HG02759 (cell line): ENCODE data around the gene STRIT1.

Experiments
- ATAC-seq: cut with Tn5 transposase; IDR thresholded peaks from one replicate; pipeline ENCODE4 v1.9.1; 2021; ENCODE audit warnings: mild to moderate bottlenecking, moderate library complexity; ENCODE audit not compliant: unreplicated experiment

Gene STRIT1

GRCh38 chr3:155293516-155293915, at the start of gene STRIT1:
TSS of gene STRIT1 (minus strand) at chr3:155293683.
- no peak for ATAC-seq

GRCh38 chr3:155342344-155342743, 48.9 kb upstream of the STRIT1 start:
- ATAC-seq: no peak

- no peak for ATAC-seq
Observed at GRCh38 chr3:155339052-155339451, 45.6 kb upstream of the STRIT1 start.

- ATAC-seq: no peak
Observed at GRCh38 chr3:155335724-155336354, 42.4 kb upstream of the STRIT1 start.

GRCh38 chr3:155334914-155335723, 41.6 kb upstream of the STRIT1 start:
- ATAC-seq: no peak

GRCh38 chr3:155334215-155334913, 40.9 kb upstream of the STRIT1 start:
- no peak for ATAC-seq

- ATAC-seq: no peak
Observed at GRCh38 chr3:155332716-155333115, 39.2 kb upstream of the STRIT1 start.

GRCh38 chr3:155331078-155331477, 37.6 kb upstream of the STRIT1 start:
- no peak for ATAC-seq

- ATAC-seq: no peak
Observed at GRCh38 chr3:155330370-155330769, 36.9 kb upstream of the STRIT1 start.

GRCh38 chr3:155329513-155330048, 36.1 kb upstream of the STRIT1 start:
- ATAC-seq: no peak

GRCh38 chr3:155327871-155328270, 34.4 kb upstream of the STRIT1 start:
- ATAC-seq: no peak

GRCh38 chr3:155327430-155327829, 33.9 kb upstream of the STRIT1 start:
- no peak for ATAC-seq

GRCh38 chr3:155326901-155327300, 33.4 kb upstream of the STRIT1 start:
- ATAC-seq: no peak

- no peak for ATAC-seq
Observed at GRCh38 chr3:155326244-155326643, 32.8 kb upstream of the STRIT1 start.

GRCh38 chr3:155325263-155325835, 31.9 kb upstream of the STRIT1 start:
- no peak for ATAC-seq

GRCh38 chr3:155323063-155323666, 29.7 kb upstream of the STRIT1 start:
- ATAC-seq: peak; percentile 81

GRCh38 chr3:155321418-155321817, 27.9 kb upstream of the STRIT1 start:
- ATAC-seq: no peak

GRCh38 chr3:155320934-155321333, 27.5 kb upstream of the STRIT1 start:
- ATAC-seq: no peak

GRCh38 chr3:155318740-155319139, 25.3 kb upstream of the STRIT1 start:
- no peak for ATAC-seq

- no peak for ATAC-seq
Observed at GRCh38 chr3:155317211-155317610, 23.7 kb upstream of the STRIT1 start.

GRCh38 chr3:155316426-155316825, 22.9 kb upstream of the STRIT1 start:
- ATAC-seq: no peak
